HG03025 (cell line): ENCODE data around the gene SF3B2.
"Not testable (repeated sequence)": the region's sequence is repeated elsewhere in the genome, so short reads cannot be mapped to it uniquely, and the experiment has no call there.

Experiments used
- ATAC-seq: cut with Tn5 transposase; IDR thresholded peaks from one replicate; pipeline ENCODE4 v1.9.1; 2021; ENCODE audit warnings: mild to moderate bottlenecking, moderate library complexity; ENCODE audit not compliant: unreplicated experiment, low FRiP score

SF3B2 gene

GRCh38 chr11:66106786-66107599, 54.8 kb downstream of the SF3B2 start:
- ATAC-seq = no peak

GRCh38 chr11:66107600-66108510, 55.7 kb downstream of the SF3B2 start:
- no peak for ATAC-seq

DNA sequence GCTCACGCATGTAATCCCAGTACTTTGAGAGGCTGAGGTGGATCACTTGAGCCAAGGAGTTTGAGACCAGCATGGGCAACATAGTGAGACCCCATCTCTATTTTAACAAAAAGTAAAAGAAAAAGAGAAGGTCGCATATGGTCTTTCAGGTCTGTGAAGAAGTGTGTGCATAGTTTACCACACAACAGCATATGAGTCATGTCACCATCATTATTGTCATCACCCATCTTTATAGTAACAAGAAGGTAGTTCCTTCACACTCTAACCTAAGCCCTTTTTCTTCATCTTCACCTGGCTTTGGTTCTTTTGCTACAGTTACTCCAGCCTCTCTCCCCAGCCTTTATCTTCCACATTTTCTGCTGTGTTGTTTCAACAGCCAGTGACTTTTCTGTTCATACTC, 57.1 kb downstream of the SF3B2 start:
- ATAC-seq = no peak

- no peak for ATAC-seq
Measured at GRCh38 chr11:66111158-66111557, 59.0 kb downstream of the SF3B2 start.

GRCh38 chr11:66112041-66112491, 59.9 kb downstream of the SF3B2 start:
- ATAC-seq = no peak

DNA sequence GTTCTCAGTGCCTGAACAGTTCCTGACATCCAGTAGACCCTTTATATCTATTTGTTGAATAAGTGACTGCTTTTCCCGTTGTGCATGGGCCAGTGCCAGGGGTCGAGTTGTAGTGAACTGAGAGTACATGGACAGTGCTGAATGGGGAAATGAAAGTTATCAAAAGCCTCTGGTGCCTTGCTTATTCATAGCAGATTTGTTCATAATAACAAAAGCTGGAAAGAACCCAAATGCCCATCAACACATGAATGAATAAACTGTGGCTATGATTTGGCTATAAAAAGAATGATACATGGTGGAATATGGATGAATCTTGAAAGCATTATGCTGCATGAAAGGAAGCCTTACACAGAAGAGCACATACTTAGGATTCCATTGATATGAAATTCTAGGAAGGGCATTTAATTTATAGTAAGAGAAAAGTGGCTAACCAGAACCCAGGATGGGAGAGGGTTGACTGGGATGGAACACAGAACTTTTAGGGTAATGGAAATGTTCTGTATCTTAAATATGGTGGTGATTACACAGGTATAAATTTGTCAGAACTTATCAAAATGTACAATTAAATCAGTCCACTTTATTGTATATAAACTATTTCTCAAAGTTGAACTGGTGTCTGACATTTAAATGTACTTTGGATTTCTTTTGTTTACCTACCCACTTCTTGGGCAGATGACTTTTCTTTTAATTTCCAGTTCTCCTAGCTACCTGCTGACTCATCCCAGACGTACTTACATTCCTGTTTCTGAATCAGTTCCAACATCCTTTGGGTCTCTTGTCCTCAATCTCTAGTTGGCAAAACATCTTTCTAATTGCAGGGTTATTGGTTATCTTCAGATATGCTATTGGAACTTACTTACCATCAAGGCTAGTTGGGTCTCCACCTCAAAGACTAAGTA, 60.7 kb downstream of the SF3B2 start:
- no peak for ATAC-seq

GRCh38 chr11:66114957-66115356, 62.8 kb downstream of the SF3B2 start:
- ATAC-seq = not testable (repeated sequence)

DNA sequence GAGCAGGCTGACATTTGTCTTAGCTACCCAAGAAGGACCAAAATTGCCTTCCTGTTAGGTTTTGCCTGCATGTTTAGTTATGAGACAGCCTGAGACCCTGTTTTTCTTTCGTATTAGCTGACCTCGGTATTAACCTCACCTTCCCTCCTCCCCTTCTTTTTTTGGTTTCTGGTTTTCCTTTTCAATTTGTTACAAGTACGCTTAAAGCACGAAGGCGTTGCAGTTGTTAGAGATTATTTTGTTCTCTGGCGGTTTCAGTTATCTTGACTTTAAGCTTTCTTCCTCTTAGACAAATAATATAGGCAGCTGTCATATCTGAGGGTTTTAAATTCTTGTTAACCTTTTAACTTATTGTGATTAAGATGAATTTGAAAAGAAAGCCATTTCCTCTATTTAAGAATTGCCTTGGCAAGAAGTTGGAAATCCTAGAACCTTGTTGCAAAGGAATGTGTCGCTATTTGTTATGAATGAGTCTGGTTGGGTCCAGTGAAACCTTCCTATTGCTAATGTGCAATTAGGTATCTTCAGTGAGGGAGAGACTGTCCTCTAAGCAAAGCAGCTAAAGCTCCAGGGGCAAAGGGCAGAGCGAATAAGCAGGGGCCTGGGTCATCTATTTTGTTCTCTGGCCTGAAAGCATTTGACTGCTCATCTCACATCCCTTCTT, 63.6 kb downstream of the SF3B2 start:
- ATAC-seq = peak; percentile 62

- no peak for ATAC-seq
Measured at GRCh38 chr11:66116576-66117361, 64.6 kb downstream of the SF3B2 start.

DNA sequence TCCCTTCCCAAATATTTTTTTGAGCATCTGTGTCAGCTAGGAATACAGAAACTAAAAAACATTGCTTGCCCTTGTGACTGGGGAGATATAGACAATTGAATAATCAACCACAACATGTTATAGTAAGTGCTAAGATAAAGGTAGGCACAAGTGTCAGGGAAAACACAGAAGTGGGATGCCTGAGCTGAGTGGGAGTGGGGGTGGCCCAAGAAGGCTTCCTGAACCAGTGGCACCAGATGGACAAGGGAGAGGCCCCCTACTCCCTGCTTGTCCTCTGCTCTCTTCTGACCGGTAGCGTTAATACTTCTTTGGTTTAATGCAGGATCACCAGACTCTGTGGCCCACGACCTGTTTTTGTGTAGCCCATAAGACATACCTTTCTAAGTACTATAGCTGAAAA, 66.7 kb downstream of the SF3B2 start:
- ATAC-seq = no peak
